Stimulated activated CD4-positive, alpha-beta T cell treated with anti-CD3 and anti-CD28 coated beads, Interleukin-15, amount 100 ng/mL, for 1 hour (primary cell): ENCODE measurements around the gene ADGRV1.
"Not testable (repeated sequence)": the region's sequence is repeated elsewhere in the genome, so short reads cannot be mapped to it uniquely, and the experiment has no call there.

Experiments used
- DNase-seq, 2 donors: peaks; one replicate each; pipeline ENCODE4 v3.0.0-alpha.2; 2020; ENCODE audit warnings: low read depth in 1 of 2, low spot score in 1 of 2

The ADGRV1 gene

DNA sequence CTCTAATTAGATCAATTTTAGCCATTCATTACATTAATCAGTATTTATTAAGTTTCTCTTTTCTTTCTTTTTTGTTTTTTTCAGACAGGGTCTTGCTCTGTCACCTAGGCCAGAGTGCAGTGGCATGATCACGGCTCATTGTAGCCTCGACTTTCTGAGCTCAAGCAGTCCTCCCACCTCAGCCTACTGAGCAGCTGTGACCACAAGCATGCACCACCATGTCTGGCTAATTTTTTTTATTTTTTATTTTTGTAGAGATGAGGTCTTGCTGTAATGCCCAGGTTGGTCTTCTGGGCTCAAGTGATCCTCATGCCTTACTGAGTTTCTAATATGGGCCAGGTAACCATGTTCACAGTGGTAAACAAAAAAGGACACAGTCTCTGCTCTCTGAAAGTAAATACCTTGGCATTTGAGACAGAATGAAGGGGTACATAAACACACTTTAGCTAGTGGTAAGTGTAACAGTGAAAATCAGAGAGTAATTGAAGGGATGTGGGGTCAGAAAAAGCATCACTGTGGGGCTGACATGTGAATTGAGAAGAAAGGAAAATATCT, 336.3 kb downstream of the ADGRV1 start:
- no peak for DNase-seq

DNA sequence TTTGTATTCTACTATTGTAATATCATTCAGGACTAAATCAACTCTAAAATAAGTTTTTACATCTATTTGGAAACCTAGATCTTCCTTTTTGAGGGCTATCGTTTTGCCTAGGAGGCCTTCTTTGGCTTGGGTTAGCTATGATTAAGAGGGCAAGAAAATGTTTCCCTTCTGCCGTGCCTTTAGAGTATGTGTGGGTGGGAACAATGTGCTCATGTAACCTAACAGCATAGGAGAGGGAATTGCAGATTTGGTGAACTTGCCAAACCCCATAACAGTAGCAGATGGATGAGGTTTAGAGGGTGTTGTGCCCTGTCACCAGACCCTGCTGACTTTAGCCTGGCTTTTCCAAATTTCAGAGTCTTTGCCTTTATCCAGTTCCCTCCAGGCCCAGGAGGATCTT, 339.0 kb downstream of the ADGRV1 start:
- no peak for DNase-seq

DNA sequence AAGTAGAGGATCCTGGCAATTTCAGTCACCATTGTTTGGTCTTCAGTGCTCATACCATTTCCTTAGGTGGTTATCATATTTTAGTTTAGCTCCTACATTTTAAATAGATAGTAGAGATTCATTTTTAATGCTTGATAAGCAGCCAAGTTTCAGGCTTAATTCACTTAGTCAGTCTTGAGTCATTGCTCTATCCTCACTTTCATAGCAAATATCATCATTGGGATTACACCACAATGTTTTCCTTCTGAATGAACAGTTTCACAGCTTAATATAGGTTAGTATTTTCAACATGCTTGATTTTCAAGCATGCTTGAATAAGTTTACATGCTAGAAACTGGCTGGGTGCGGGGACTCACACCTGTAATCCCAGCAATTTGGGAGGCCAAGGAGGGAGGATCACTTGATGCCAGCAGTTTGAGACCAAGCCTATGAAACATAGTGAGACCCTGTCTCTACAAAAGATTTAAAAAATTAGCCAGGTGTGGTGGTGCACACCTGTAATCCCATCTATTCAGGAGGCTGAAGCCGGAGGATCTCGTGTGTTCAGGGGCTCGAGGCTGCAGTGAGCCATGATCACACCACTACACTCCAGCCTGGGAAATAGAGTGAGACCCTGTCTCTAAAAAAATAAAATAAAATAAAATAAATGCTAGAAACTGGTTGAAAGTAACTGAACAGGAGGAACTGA, 339.9 kb downstream of the ADGRV1 start:
- DNase-seq, result no peak

DNA sequence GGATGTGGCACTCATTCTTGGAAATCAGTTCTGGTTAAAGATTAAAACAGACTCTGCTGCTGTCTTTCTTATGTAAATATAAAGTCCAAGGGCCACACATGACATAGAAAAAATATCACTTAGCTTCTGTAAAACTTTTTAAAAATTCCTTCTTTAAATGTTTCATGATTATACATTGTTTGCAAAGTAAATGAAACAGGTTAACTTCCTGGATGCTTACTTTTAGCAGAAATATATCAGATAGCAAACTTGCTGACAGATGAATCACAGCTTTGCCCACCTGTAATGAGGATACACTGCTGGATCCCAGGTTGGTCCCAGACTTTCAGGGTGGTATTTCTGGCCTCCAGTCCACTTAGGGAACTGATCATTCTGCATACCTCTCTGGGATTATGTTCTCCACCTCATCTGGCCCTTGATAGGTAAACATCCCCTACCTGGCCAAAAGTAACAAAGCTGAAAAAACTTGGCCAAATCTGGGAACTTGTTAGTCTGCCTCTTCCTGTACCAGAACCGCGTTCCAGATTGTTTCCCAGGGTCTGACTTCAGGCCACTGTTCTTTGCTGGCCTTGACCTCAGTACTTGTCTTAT, 340.5 kb downstream of the ADGRV1 start:
- DNase-seq, result no peak

DNA sequence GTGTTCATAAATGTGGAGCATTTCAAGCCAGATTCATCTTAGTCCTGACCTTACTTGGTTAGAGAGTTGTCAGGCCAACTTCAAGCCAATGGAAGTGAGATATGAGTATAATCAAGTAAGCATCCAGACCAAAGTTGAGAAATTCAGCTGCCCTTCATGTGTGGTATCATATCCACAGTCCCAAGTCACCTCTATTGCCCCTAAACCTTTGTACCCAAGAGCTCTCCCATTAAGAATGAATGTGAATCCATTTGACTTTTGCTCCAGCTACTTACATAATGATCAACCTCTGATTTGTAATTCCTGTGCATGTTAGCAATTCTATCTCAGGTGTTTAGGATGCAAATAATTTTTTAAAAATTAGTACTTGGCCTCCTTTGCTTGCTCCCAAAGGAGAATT, 342.7 kb downstream of the ADGRV1 start:
- no peak for DNase-seq

DNA sequence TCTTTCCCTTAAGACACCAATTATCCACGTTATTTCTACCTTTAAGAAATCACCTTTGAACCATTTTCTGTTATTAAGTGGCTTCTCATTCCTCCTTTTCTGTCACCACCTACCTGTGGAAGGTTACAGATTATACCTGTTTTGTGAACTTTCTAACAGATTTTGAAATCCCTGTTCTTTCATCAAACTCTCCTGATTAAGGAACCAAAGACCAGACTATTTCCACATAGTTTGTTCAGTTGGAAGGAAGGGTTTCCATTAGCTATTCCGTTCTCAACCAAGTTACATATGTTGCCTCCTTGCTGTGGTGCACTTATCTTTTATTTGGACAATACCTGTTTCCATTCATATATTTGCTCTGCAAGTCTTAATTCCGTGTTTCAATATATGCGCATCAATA, 343.6 kb downstream of the ADGRV1 start:
- no peak for DNase-seq

DNA sequence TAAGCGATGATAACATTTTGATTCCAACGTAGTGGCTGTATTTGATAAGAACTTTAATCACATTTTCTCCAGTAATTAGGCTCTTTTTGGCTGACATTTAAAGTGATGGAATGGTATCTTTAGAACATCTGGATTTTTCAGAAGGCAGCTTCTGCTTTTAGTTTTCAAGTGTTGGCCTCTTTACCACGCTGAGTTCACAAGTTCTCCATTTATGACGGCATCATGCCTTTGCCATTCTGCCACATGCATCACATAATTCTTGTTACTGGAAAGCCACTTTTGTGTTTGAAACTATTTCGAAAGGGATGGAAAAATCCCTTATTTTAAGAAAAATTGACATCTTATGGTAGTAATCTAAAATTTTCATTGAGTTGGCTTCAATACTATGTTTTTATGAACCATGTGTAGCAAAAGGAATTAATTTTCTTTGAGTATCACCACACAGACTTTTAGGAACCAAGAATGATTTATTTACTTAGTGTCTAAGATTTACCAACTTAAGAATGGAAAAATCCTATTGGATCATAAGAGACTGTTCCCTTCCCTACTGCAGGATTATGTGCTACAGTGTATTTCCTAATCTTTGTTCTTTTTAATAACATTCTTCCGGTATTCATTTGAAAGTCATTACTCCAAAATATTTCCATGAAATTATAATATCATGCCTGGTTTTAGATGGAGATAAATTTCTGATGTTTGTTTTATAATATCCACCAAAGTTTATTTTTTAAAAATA, 344.2 kb downstream of the ADGRV1 start:
- no peak for DNase-seq

DNA sequence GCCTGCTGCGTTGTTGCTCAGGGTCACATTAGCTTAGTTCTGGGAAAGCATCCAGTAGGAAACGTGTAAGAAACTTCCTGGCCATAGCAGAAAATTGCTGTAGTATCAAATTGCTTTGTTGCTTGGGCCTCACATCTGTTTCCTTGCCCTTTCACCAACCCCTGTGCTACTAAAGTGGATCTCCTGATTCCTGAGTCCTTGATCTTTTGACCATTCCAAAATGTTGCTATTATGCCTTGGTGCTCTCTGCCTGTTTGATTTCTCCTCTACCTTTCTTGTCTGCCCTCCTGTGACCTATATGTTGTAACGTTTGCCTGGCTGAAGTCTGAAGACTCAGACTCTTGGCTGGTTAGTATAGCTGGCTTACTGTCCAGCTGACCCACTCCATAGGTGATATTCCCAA, 350.5 kb downstream of the ADGRV1 start:
- no peak for DNase-seq

DNA sequence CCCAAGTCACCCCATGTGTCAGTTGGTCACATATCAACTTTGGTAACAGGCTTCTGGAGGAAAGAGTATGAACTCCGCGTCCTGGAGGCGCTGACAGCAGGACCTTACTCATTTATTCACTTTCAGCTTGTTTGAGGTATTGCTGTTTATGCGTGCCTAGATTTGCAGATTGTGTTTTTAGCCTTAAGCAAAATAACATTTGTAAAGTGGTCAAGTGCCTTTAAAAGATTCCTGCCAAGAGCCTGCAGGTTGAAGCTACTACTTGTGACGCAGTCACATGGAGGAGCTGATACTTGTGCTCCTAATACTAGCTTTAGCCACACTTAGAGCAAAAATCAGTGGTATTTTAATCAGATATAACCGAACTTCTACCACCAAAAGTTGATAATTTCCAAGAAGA, 351.3 kb downstream of the ADGRV1 start:
- no peak for DNase-seq

DNA sequence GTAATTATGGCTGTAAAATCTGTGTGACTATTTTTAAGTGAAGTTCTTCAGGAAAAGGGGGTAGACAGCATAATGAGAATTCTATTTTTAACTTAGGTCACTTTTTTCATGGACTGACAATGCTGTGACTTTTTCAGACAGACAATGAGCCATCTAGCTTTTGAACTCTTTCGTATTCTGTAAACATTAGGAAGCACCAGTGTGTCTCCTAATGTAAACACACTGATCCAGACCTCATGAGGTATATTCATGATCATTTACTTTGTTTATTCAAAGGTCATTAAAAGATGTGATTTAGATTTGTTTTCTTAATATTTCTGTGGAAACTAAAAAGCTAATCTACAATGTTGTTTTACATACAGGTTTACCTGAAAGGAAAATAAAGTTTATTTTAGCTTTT, 352.6 kb downstream of the ADGRV1 start:
- no peak for DNase-seq

DNA sequence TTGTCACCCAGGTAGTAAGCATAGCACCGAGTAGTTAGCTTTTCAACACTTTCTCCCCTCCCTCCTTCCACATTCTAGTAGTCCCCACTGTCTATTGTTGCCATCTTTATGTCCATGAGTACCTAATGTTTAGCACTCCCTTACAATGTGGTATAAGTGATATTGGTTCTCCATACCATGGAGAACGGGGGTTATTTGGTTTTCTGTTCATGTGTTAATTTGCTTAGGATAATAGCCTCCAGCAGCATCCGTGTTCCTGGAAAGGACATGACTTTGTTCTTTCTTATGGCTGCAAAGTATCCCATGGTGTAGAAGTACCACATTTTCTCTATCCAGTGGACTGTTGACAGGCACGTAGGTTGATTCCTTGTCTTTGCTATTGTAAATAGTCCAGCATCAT, 353.9 kb downstream of the ADGRV1 start:
- DNase-seq, result no peak

DNA sequence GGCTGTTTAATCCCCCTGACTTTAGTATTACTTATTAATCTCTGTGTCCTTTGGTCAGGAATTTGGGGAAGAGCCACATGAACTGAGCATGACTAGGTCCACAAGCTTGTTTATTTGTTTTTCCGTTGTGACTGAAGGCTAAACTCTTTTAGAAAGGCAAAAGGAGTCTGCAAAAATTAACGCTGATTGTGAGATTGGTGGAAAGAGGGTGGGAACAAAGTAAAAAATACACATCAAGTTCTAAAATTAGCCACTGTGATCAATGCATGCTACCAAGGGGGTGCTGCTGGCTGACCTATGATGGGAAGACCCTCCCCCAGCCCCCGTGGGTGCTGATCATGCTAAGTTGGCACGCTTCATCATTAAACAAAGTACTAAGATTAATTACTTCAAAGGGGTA, 356.8 kb downstream of the ADGRV1 start:
- DNase-seq, result no peak

DNA sequence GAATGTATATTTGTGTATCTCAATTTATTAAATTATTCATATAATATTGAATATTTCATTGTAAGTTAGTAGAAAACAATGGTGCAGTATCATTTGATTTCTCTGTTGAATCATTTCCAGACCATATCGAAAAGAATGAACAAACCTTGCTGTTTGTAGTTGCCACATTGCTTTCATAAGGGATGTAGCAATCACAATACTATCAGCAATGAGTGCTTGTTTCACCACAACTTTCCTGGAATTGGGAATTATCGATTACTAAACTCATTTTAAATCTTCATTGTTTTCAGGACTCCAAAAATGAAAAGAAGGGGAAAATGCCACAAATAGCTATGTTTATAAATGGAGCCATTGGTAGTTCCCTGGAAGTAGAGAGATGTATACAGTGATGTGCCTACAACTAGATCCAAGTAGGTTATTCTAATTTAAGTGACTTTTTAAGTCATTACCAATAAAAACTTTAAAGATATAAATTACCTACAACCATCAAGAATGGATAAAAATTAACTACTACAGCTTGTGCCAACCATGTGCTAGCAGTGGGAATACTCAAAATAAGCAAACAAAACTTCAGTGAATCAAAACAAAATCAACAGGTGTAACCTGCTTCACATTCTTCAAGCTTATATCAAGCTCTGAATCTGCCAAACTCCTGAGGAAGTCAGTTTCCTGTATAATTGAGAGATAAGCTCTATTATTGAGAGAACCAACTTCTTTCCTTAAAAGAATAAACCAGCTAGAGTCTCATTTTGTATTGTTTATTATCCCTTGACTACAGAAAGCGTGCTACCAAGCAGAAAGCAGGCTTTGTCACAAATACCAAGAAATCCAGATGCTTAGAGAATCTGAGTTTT, 358.6 kb downstream of the ADGRV1 start:
- DNase-seq, result no peak

DNA sequence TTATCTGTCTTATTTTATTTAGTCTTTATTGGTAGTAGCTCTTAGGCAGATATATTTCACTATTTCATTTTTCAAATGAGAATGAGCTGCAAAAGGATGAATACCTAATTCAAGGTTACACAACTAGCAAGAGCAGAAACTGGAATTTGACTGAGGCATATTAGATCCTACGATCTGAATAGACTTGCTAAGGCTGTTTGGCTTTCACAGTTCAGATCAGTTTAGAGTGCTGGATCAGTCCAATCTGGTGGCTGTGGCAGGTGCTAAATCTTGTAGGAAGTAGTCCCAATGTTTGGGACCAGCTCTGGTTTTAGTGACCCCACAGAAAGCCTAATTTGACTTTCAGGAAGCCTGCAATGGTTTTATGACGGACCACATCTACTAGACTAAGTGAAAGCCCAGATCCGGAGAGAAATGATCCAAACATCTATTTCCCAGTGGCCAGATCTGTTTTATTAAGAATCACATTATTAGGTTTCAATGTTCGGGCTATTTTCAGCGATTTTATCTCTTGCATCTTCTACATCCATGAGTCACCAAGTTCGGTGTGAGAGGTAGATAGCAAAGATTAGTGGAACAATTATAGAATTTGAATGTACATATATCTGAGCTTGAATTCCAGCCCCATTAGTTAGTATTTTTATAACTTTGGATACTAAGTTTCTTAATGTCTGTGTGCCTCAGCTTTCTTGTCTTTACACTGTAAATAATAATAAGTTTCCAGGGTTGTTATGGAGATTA, 359.5 kb downstream of the ADGRV1 start:
- DNase-seq, result no peak

DNA sequence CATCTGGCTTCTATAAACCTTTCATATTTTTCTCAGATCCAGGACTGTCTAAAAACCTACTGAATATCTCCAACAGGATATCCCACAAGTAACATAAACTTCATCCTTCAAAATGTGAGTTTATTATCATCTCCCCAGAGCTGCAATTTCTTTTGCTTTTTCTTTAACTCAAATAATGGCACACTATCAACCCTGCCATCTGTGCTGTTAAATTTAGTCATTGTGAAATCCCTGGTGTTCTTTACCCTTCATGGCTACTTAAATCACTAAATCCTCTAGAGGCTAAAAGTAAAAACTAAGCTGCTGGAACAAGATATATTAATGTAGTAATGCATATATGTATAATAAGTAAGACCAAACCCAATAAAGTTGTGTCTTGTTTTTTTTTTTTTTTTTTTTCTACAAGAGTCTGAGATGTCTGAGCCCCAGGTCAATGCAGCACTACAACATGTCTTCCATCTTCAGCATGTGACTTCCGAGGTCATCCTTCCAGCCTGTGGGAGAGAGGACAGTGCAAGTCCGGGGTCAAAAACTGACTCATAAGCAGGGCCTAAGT, 362.9 kb downstream of the ADGRV1 start:
- DNase-seq, result no peak

DNA sequence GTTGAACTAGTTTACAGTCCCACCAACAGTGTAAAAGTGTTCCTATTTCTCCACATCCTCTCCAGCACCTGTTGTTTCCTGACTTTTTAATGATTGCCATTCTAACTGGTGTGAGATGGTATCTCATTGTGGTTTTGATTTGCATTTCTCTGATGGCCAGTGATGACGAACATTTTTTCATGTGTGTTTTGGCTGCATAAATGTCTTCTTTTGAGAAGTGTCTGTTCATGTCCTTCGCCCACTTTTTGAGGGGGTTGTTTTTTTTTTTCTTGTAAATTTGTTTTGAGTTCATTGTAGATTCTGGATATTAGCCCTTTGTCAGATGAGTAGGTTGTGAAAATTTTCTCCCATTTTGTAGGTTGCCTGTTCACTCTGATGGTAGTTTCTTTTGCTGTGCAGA, 365.6 kb downstream of the ADGRV1 start:
- not testable (repeated sequence) for DNase-seq

DNA sequence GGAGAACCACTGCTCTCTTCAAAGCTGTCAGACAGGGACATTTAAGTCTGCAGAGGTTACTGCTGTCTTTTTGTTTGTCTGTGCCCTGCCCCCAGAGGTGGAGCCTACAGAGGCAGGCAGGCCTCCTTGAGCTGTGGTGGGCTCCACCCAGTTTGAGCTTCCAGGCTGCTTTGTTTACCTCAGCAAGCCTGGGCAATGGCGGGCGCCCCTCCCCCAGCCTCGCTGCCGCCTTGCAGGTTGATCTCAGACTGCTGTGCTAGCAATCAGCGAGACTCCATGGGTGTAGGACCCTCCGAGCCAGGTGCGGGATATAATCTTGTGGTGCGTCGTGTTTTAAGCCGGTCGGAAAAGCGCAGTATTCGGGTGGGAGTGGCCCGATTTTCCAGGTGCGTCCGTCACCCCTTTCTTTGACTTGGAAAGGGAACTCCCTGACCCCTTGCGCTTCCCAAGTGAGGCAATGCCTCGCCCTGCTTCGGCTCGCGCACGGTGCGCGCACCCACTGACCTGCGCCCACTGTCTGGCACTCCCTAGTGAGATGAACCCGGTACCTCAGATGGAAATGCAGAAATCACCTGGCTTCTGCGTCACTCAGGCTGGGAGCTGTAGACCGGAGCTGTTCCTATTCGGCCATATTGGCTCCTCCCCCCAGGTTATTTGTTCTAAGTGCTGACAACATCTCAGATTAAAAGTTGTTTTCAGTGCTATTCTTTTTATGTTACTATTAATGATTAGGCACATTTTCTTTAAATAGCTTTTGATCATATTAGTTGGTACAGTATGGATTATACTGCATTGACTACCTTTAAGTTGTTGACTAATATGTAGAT, 370.6 kb downstream of the ADGRV1 start:
- not testable (repeated sequence) for DNase-seq

DNA sequence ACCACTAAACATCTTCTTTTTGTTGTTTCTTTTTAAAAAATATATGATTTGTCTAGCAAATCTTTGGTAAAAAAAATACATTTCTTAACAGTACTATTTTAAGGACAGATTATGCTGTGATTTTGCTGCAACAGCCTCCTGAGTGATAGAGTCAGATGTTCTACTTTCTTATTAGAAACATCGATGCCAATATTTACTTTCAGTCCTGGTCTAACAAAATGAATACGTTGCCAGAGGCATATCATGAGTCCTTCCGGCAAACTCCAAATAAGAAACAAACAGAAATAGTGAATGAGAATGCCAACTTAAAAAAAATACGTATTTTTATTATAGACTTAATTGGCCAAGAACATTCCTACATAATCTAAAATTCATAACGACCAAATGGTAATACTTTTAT, 371.5 kb downstream of the ADGRV1 start:
- no peak for DNase-seq

DNA sequence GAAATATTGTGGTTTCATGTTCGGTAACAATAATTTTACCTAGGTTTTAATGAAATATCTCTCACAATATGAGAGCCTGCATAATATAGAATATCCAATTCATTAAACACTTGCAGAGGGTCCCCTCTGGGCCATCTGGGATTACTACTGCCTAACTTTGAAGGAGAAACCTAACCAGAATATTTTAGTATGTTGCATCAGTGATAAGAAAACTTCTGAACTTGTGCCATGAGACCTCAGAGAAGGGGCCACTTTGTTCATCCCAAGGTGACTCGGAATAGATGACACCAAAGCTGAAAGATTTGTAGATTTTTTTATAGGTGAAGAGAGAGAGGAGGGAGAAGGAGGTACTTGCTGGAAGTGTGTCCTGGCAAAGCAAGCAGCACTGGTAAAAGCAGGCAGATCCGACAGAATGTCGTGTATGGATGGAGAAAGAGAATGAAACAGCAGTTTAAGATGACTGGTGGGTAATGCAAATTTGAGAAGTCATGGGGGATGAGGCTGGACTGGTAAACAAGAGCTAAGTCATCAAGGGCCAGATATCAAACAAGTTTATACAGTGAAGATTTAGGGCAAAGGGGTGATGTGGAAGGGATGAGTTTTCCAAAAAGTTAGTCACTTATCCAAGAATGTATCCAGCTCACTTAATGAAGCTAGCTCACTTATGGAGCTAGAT, 372.3 kb downstream of the ADGRV1 start:
- no peak for DNase-seq
